ENCODE results near the gene SPRY1. TPM values are rescaled to one million over a fixed set of nuclear protein-coding genes. Genes with fewer than 3 reads are reported as not detected.
A peak's percentile ranks its signal among the peaks of the same experiment; 100 is the strongest.

The SPRY1 gene
- total RNA-seq, 1 donor from 2014 or later: 86.6 TPM

- H3K27me3 ChIP-seq (ENCODE audit: low read depth): no peaks in the 10 kb centered on the region
- H3K4me1 ChIP-seq: peaks cover 20% of the 10 kb centered on the region
- ATAC-seq: no peak
- TF ChIP-seq CTCF (IDR thresholded peaks at IDR 0.05): no peak
- no peak overlapping the region for H3K27ac ChIP-seq
- no peaks in the 10 kb centered on the region for H3K9me3 ChIP-seq
- H3K4me3 ChIP-seq: no peak overlapping the region
- H3K36me3 ChIP-seq: no peaks in the 10 kb centered on the region
- DNase-seq: no peak
- intact Hi-C loops (cut with DNase I): no loop called here
Observed at GRCh38 chr4:123449362-123449761, 52.8 kb downstream of the SPRY1 start.

DNA sequence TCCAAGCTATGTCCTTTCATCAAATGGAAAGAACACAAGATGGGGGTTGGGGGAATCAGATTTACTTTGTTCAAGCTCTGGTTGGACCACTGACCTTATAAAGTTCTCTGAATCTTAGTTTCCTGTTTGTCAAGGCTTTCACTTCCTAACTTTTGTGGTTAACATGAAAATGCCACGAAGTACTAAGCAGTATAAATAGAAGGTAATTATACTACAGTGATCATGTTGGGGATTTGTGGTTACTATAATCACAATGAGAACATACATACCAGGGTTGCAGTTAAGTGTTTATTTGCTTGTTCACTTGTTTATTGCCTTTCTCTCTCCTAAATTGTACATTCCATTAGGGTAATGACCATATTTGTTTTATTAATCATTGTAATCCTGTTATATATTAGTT, 53.2 kb downstream of the SPRY1 start:
- no peak for TF ChIP-seq CTCF (IDR thresholded peaks at IDR 0.05)
- H3K36me3 ChIP-seq: no peaks in the 10 kb centered on the region
- H3K9me3 ChIP-seq: no peaks in the 10 kb centered on the region
- no peak overlapping the region for H3K27ac ChIP-seq
- no peak overlapping the region for H3K4me3 ChIP-seq
- intact Hi-C loops (cut with DNase I): no loop called here
- H3K4me1 ChIP-seq: peaks cover 16% of the 10 kb centered on the region
- H3K27me3 ChIP-seq (ENCODE audit: low read depth): no peaks in the 10 kb centered on the region
- DNase-seq: no peak
- ATAC-seq: peak; percentile 52 to 67

- H3K27ac ChIP-seq: no peak overlapping the region
- DNase-seq (no peak), ATAC-seq (no peak)
Observed at GRCh38 chr4:123450393-123450792, 53.8 kb downstream of the SPRY1 start.

GRCh38 chr4:123452616-123453015, 56.0 kb downstream of the SPRY1 start:
- Histone ChIP-seq H3K9me3 (no peaks in the 10 kb centered on the region), H3K27ac (no peak overlapping the region), H3K4me3 (no peak overlapping the region), H3K4me1 (peaks cover 16% of the 10 kb centered on the region), H3K27me3 (ENCODE audit: low read depth) (no peaks in the 10 kb centered on the region), H3K36me3 (no peaks in the 10 kb centered on the region)
- intact Hi-C loops (cut with DNase I): no loop called here
- ATAC-seq (peak; percentile 61 to 75), DNase-seq (peak; percentile 70)
- TF ChIP-seq CTCF (IDR thresholded peaks at IDR 0.05): no peak

More at GRCh38 chr4:123450393-123450792, 53.8 kb downstream of the SPRY1 start:
- Histone ChIP-seq H3K4me3 (no peak overlapping the region), H3K9me3 (no peaks in the 10 kb centered on the region), H3K4me1 (peaks cover 16% of the 10 kb centered on the region), H3K27me3 (ENCODE audit: low read depth) (no peaks in the 10 kb centered on the region), H3K36me3 (no peaks in the 10 kb centered on the region)
- TF ChIP-seq CTCF (IDR thresholded peaks at IDR 0.05): no peak
- intact Hi-C loops (cut with DNase I): no loop called here

DNA sequence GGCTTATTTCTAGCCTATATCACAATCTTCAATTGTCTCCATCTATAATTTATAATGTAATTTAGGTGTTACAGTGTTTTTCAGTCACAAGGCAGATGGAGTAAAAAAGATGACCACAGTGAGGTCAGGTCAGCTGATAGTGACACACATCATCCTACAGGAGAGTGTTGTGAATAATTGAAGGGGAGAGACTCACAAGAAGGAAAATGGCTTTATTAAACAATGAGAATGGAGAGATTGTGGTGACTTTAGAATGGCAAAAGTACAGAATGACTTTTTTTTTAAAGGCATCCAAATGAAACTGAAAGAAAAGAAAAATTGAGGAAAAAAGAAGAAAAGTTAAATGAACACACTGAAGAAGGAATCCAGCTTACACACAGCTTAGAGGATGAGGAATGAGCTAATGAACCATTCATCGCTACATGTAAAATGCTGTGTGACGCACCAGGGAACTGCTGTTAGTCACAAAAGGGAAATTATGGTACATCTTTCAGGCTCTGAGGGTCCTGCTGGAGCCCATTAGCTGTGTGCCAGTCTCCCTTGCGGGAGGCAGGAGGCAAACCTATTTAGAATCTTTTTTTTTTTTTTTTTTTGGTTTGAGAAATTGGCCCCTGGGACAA, 56.6 kb downstream of the SPRY1 start:
- no peaks in the 10 kb centered on the region for H3K9me3 ChIP-seq
- H3K4me1 ChIP-seq: peaks cover 16% of the 10 kb centered on the region
- peak in 1 of 2 donors; percentile 38 for ATAC-seq
- no peaks in the 10 kb centered on the region for H3K27me3 ChIP-seq (ENCODE audit: low read depth)
- H3K36me3 ChIP-seq: no peaks in the 10 kb centered on the region
- H3K4me3 ChIP-seq: no peak overlapping the region
- TF ChIP-seq CTCF (IDR thresholded peaks at IDR 0.05): no peak
- DNase-seq: no peak
- intact Hi-C loops (cut with DNase I): no loop called here
- H3K27ac ChIP-seq: no peak overlapping the region
